Esophagus (tissue), 2 donors: ENCODE results near the gene DAB1. TPM values are rescaled to one million over a fixed set of nuclear protein-coding genes. Genes with fewer than 3 reads are reported as not detected.

Experiments used
- H3K27ac ChIP-seq, 2 donors: one replicate each; pipeline ENCODE4 v1.5.1; 2013; ENCODE audit warnings: low read depth in 2 of 2, mild to moderate bottlenecking in 2 of 2, inconsistent platforms in 1 of 2, low read length in 1 of 2, moderate library complexity in 1 of 2
- H3K27me3 ChIP-seq, 2 donors: one replicate each; pipeline ENCODE4 v1.6.1; 2013; ENCODE audit warnings: low read length in 2 of 2, control low read depth in 1 of 2, mild to moderate bottlenecking in 1 of 2; ENCODE audit not compliant: insufficient read depth in 2 of 2, control insufficient read depth in 1 of 2
- H3K36me3 ChIP-seq, 2 donors: one replicate each; pipeline ENCODE4 v1.6.1; 2013; ENCODE audit warnings: low read length in 1 of 2; ENCODE audit not compliant: control insufficient read depth in 2 of 2, insufficient read depth in 2 of 2
- H3K4me1 ChIP-seq, 2 donors: one replicate each; pipeline ENCODE4 v1.6.1; 2013; ENCODE audit warnings: low read length in 1 of 2; ENCODE audit not compliant: control insufficient read depth in 2 of 2, insufficient read depth in 2 of 2
- H3K4me3 ChIP-seq, 2 donors: one replicate each; pipeline ENCODE4 v1.5.1; 2013; ENCODE audit warnings: low read length in 2 of 2, mild to moderate bottlenecking in 2 of 2, low read depth in 1 of 2, moderate library complexity in 1 of 2
- H3K9me3 ChIP-seq, 2 donors: one replicate each; pipeline ENCODE4 v1.6.1; 2013; ENCODE audit warnings: mild to moderate bottlenecking in 2 of 2, low read depth in 1 of 2, low read length in 1 of 2, moderate library complexity in 1 of 2; ENCODE audit not compliant: control insufficient read depth in 2 of 2, insufficient read depth in 1 of 2
- WGBS, 2 donors: extraction: QIAGEN DNeasy Blood & Tissue Kit; methylation state at CpG; one replicate each; pipeline ENCODE4 v1.1.7; 2013; 5-methylcytosine and 5-hydroxymethylcytosine counted together
- polyA plus RNA-seq, 2 donors: library from polyadenylated mRNA; stranded (reverse); fragments of 200-250 nt; gene quantifications; one replicate each; pipeline ENCODE4 v1.2.3, GENCODE V29; 2013
- donor health status: healthy with polysubstance abuse.
- donor health status: Bipolar disorder and iron deficiency.

Gene DAB1
- polyA plus RNA-seq, 2 donors: 0.04 TPM; not detected in 1

DNA sequence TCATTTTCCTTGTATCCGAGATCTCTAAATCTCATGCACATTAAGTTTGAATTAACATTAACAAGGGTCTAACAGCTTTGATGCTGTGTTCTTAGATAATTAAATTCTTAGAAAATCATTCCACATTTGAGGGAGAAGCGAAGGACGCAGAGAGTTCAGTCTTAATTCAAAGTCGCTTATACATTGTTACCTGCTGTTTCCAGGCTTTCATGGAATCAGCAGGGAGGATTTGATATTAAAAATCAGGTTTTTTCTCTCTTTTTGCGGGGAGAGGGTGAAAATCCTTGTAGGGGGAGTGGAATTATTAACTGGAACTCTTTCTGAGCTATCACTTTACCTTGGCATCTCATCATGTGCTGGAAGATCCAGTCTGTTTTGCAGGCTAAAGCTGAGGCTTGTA, 27.7 kb upstream of the DAB1 start:
- Histone ChIP-seq H3K36me3 (no peaks in the 10 kb centered on the region), H3K4me1 (no peaks in the 10 kb centered on the region), H3K4me3 (no peak overlapping the region), H3K27ac (no peak overlapping the region), H3K9me3 (no peaks in the 10 kb centered on the region), H3K27me3 (no peaks in the 10 kb centered on the region)
- WGBS, 2 donors: 68 to 71% methylated on average over 5 of the region's 5 CpGs

DNA sequence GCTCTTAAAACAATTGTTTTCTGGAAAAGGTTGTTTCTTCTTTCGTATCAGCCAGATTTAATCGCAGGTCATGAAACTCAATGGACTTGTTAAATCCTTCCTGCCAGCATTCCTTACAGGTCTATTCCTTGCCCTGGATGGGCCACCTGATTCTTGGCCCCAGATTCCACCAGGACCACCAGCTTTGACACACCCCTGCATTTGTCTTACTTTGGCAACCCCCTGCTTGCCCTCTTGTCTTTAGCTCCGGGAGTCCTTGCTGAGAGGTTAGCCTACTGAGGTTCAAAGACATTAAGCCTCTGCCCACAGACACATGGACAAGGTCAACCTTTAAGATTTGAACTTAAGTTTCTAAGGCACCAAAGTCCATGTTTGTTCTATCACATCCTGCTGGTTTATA, 27.1 kb upstream of the DAB1 start:
- H3K9me3 ChIP-seq: no peaks in the 10 kb centered on the region
- no peaks in the 10 kb centered on the region for H3K36me3 ChIP-seq
- H3K4me3 ChIP-seq: no peak overlapping the region
- H3K4me1 ChIP-seq: no peaks in the 10 kb centered on the region
- no peak overlapping the region for H3K27ac ChIP-seq
- no peaks in the 10 kb centered on the region for H3K27me3 ChIP-seq
- 50 to 57% methylated on average over 3 of the region's 3 CpGs for WGBS, 2 donors

DNA sequence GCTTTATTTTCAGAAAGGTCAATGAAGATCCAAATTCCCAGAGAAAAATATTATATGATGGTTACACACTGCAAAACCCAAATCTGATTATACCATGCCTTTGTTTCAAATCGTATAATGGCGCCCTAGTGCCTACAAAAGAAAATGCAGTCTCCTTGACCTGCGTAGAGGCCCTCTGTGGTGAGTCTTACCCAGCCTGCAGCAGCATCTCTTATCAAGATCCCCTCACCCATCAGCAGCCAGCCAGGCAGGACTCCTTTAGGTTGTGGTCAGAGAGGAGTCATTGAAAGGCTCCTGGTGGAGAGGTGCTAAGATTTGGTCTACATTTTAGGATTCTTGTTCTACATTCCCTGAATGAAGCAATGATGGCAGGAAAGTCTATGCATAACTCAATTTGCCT, 23.7 kb upstream of the DAB1 start:
- 85 to 87% methylated on average over 3 of the region's 3 CpGs for WGBS, 2 donors
- no peak overlapping the region for H3K4me3 ChIP-seq
- H3K36me3 ChIP-seq: no peaks in the 10 kb centered on the region
- H3K4me1 ChIP-seq: no peaks in the 10 kb centered on the region
- no peaks in the 10 kb centered on the region for H3K9me3 ChIP-seq
- no peaks in the 10 kb centered on the region for H3K27me3 ChIP-seq
- H3K27ac ChIP-seq: no peak overlapping the region

DNA sequence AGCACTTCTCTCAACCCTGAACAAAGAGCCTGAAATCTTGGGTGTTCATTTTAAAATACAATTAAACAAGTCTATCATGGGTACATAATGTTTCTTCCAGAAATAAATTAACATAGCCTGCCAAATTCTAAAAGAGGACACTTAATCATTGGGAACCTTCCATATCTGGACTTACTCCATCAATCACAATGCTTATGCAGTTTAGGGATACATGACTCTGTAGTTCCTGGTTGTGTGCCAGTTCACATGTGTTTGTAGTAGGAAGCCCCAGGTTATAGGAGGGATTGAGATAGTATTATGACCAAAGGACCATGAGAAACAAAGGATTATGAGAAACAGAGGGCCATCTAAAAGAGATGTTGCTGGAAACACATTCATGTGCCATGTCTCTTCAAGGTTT, 19.1 kb upstream of the DAB1 start:
- Histone ChIP-seq H3K27ac (no peak overlapping the region), H3K4me1 (no peaks in the 10 kb centered on the region), H3K9me3 (no peaks in the 10 kb centered on the region), H3K27me3 (no peaks in the 10 kb centered on the region), H3K4me3 (no peak overlapping the region), H3K36me3 (no peaks in the 10 kb centered on the region)

DNA sequence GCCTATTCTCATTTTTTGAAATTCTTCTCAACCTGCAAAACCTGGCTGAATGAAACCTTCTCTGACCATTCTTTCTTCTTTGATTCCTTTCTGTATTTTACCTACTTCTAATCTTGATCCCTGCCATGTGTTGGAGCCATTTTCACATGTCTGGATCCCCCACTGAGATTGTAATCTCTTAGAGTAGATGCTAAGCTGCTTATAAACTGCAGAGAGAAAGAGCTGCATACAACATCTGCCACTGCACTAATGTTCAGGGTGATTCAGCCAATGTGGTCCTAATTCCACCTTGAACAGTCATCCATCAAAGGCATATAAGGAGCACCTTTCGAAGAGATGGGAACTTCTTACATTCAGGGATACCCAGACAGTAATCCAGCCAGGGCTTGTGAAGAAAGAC, 16.2 kb upstream of the DAB1 start:
- no peaks in the 10 kb centered on the region for H3K36me3 ChIP-seq
- no peaks in the 10 kb centered on the region for H3K27me3 ChIP-seq
- no peak overlapping the region for H3K27ac ChIP-seq
- H3K9me3 ChIP-seq: no peaks in the 10 kb centered on the region
- 85 to 86% methylated on average over 1 of the region's 1 CpG for WGBS, 2 donors
- H3K4me3 ChIP-seq: no peak overlapping the region
- H3K4me1 ChIP-seq: no peaks in the 10 kb centered on the region

DNA sequence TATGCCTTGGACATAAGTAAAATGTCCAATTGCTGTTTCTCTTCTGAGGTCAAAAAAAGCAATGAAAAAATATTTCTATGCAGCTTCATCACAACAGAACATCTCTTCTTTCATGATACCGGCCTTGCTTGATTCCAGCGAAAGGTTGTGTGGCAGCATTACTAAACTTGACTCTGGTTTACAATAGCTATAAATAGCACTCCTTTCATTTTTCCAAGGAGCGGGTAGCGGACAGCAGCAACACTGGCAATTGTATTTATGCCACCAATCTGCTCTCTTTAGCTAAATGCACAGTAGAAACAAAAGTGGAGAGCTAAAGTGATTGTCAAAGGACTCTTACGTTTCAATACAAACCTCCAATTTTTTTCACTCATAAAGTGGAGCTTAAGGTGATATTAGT, 7.5 kb upstream of the DAB1 start:
- Histone ChIP-seq H3K27me3 (no peaks in the 10 kb centered on the region), H3K4me3 (no peak overlapping the region), H3K36me3 (no peaks in the 10 kb centered on the region), H3K27ac (no peak overlapping the region), H3K9me3 (no peaks in the 10 kb centered on the region), H3K4me1 (no peaks in the 10 kb centered on the region)
- WGBS, 2 donors: 56 to 70% methylated on average over 5 of the region's 5 CpGs

DNA sequence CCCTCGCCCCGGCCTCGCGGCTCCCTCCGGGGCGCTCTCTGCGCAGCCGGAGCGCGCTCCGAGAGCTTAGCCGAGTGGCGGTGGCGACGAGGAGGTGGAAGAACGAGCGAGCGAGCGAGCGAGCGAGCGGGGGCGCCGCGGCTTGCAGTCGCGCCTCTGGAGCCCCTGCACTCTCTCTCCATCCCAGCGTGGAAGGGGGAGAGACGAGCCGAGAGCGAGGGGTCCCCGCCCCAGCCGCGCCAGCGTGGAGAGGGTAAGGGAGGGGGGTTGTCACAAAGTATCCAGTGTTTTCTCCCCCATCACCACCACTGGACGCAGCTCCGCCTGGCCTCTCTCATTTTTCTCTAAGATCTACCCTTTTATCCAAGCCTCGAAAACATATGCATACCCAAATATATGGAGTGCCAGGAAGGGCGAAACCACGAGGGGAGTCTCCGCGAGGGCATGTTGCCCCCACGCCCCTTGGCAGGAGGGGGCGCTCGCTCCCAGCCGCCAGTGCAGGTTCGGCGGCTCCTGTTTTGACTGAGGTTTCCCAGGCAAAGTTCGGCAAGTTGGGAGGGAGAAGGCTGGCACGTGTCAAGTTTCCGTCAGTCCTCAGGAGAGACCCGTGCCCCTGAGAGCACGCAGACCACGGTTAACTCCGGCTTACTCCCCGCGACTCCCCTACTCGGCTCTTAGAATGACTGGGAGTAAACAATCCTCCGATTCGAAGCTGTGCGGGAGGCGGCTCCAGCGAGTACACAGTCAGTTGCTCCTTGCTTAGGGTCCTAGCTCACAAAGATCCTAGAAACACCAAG, 569 bp upstream of the DAB1 start:
- 3% methylated on average over 61 to 63 of the region's 63 CpGs for whole genome bisulfite sequencing, 2 donors
- Histone ChIP-seq H3K27ac (no peak overlapping the region), H3K4me3 (peak overlapping the region; percentile 17 to 45), H3K36me3 (no peaks in the 10 kb centered on the region), H3K9me3 (no peaks in the 10 kb centered on the region), H3K4me1 (peaks cover 8 to 9% of the 10 kb centered on the region in 2 donors), H3K27me3 (peaks cover 7 to 17% of the 10 kb centered on the region in 2 donors)

DNA sequence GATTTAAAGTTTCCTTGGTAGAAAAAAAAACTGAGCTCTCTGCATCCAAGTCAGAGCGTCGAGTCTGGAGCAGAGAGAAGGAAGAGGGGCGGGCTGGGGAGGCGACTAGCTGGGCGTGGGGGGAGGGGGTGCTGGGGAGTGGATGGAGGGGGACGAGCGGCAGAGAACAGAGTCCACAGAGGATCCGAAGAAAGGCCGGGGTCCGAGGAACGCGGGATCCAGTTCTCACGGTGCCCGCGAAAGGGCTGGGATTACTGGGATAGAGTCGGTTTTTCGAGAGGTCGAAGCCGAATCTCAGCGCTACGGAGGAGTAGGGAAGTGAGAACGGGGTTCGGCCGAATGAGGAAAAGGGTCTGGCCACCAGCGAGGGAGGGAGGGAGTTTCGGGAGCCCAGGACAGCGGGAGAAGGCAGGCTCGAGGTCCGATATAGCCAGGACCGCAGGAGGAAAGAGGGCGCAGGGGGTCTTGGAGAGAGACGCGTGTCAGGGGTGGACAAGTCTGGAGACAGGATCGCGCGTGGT, 665 bp downstream of the DAB1 start:
- 2% methylated on average over 36 of the region's 36 CpGs for WGBS, 2 donors
- Histone ChIP-seq H3K36me3 (no peaks in the 10 kb centered on the region), H3K9me3 (no peaks in the 10 kb centered on the region), H3K4me3 (peak overlapping the region in 1 of 2 donors; percentile 45), H3K27me3 (peaks cover 7 to 17% of the 10 kb centered on the region in 2 donors), H3K4me1 (peaks cover 8 to 9% of the 10 kb centered on the region in 2 donors), H3K27ac (no peak overlapping the region)

DNA sequence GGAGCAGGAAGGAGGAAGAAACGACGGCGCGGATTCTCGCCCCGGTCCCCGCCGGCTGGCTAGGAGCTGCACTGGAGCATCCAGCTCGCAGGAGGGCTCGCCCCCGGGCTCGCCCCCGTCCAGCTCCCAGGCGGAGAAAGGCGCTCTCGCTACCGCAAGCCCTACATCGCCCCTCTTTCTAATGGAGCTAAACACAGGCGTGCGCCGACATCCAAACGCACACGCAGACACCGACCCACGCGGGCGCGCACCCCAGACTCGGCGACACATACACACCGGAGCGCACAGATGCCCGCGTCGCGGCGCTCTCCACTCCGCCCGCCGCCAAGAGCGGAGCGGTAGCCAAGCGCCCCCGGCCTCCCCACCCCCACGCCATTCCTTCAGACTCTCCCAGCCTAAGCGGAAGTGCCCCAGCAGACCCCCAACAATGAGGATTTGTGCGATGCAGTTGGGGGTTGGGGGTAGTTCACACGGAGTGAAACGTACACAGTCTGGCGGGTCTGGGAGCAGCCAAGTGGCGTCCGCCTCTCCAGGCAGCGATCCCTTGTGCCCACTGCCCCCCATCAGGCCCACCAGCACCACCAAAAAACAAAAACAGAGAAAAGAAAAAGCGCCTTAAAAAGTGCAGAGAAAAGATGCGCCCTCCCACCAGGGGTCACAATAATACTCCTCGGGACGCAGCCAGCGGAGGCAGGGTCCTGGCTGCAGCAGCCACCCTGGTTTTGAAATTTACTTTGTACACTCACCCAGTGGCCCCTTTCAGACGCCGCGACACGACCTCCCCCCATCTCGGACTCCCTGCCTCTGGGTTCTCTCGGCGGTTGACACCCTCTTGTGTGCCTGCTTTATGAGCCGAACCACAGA, 1.4 kb downstream of the DAB1 start:
- H3K36me3 ChIP-seq: no peaks in the 10 kb centered on the region
- H3K4me1 ChIP-seq: peaks cover 8 to 9% of the 10 kb centered on the region in 2 donors
- no peaks in the 10 kb centered on the region for H3K9me3 ChIP-seq
- WGBS, 2 donors: 3% methylated on average over 66 of the region's 66 CpGs
- no peak overlapping the region for H3K27ac ChIP-seq
- no peak overlapping the region for H3K4me3 ChIP-seq
- H3K27me3 ChIP-seq: peaks cover 7 to 21% of the 10 kb centered on the region in 2 donors
